GM12878 (cell line): ENCODE data around the gene SIRT7. TPM values are rescaled to one million over a fixed set of nuclear protein-coding genes. Genes with fewer than 3 reads are reported as not detected.

Experiments used
- ATAC-seq: fragments of 200-7000 bp; cut with Tn5 transposase; 3 replicates; pipeline ENCODE4 v1.9.1; 2020; ENCODE audit warnings: mild to moderate bottlenecking, moderate library complexity
- BruUV-seq: library from RNA; stranded (reverse); fragments of 400-500 nt; replicated peaks from 2 replicates; lab custom pipeline; 2021; lab: Mats Ljungman, UMichigan
- CTCF ChIA-PET: fragments of 300-600 bp; sonication (Branson Sonifier 250); formaldehyde crosslinking; extraction: SDS; loops from one replicate; lab custom pipeline; 2021; ENCODE audit warnings: inconsistent platforms; lab: Yijun Ruan, JAX
- POLR2A ChIA-PET: fragments of 350-600 bp; formaldehyde crosslinking; extraction: SDS; loops from one replicate; lab custom pipeline; 2021; ENCODE audit warnings: inconsistent platforms; lab: Charles Lee
- RAD21 ChIA-PET: fragments of 300-600 bp; sonication (Branson Sonifier 250); formaldehyde crosslinking; loops from one replicate; lab custom pipeline; 2023; ENCODE audit warnings: antibody characterized with exemption; ENCODE audit not compliant: unreplicated experiment; lab: Charles Lee
- SMC1A ChIA-PET: fragments of 300-600 bp; sonication (Branson Sonifier 250); formaldehyde crosslinking; loops from one replicate; lab custom pipeline; 2023; ENCODE audit not compliant: unreplicated experiment, uncharacterized antibody; lab: Charles Lee
- DNase-seq: peaks from one replicate; pipeline ENCODE4 v3.0.0-alpha.2; 2011; ENCODE audit warnings: low read depth, low spot score
- FAIRE-seq: peaks from 3 replicates; lab custom pipeline; 2011; peaks lifted over from hg19 to GRCh38; lab: Jason Lieb, UNC
- H2AFZ ChIP-seq: 2 replicates; pipeline ENCODE4 v1.6.0; 2011; ENCODE audit warnings: low read depth, low read length, control low read depth; ENCODE audit not compliant: control insufficient read depth
- H3K27ac ChIP-seq: 2 replicates; pipeline ENCODE4 v1.5.1; 2011; ENCODE audit warnings: control low read depth; ENCODE audit not compliant: control insufficient read depth, insufficient read depth
- H3K27me3 ChIP-seq, 2 experiments: replicated peaks in 1 of 2; 2 replicates each; pipeline versions ENCODE4 v1.6.0 to v1.6.1; 2011; ENCODE audit warnings: low read length in 1 of 2; ENCODE audit not compliant: control insufficient read depth in 2 of 2, insufficient read depth in 2 of 2
- H3K36me3 ChIP-seq, 2 experiments: 2 replicates each; pipeline ENCODE4 v1.5.1; 2011; ENCODE audit warnings: low read length in 1 of 2; ENCODE audit not compliant: control insufficient read depth in 2 of 2, insufficient read depth in 2 of 2
- H3K4me1 ChIP-seq: 2 replicates; pipeline ENCODE4 v1.6.1; 2011; ENCODE audit warnings: mild to moderate bottlenecking, low read length, moderate library complexity, mixed read lengths; ENCODE audit not compliant: control insufficient read depth, insufficient read depth
- H3K4me2 ChIP-seq: 2 replicates; pipeline ENCODE4 v1.6.0; 2011; ENCODE audit warnings: control low read depth; ENCODE audit not compliant: control insufficient read depth, insufficient read depth
- H3K4me3 ChIP-seq: fragments of 200-600 bp; sonication (generic); 2 replicates; pipeline ENCODE4 v1.5.1; 2016
- H3K79me2 ChIP-seq: 2 replicates; pipeline ENCODE4 v1.6.0; 2011; ENCODE audit warnings: low read length; ENCODE audit not compliant: control insufficient read depth, insufficient read depth
- H3K9ac ChIP-seq: 2 replicates; pipeline ENCODE4 v1.8.0; 2011; ENCODE audit warnings: low read length, control low read depth, mixed read lengths; ENCODE audit not compliant: control insufficient read depth, insufficient read depth
- H3K9me3 ChIP-seq: replicated peaks from 3 replicates; pipeline ENCODE4 v1.5.1; 2011; ENCODE audit warnings: mild to moderate bottlenecking, low read length; ENCODE audit not compliant: control insufficient read depth, insufficient read depth
- H4K20me1 ChIP-seq: 2 replicates; pipeline ENCODE4 v1.6.0; 2011; ENCODE audit not compliant: control insufficient read depth, insufficient read depth
- CBX3 ChIP-seq: fragments of 200-600 bp; sonication (generic); IDR thresholded peaks from 2 replicates; pipeline ENCODE4 v1.6.1; 2016; ENCODE audit warnings: low read depth, borderline replicate concordance
- CHD4 ChIP-seq: fragments of 200-600 bp; sonication (generic); IDR thresholded peaks from 2 replicates; pipeline ENCODE4 v1.6.1; 2016; ENCODE audit warnings: mild to moderate bottlenecking
- CREB1 ChIP-seq: IDR thresholded peaks from 2 replicates; pipeline ENCODE4 v1.6.1; 2012; ENCODE audit warnings: low read depth, mild to moderate bottlenecking, inconsistent platforms
- FOXM1 ChIP-seq: IDR thresholded peaks from 2 replicates; pipeline ENCODE4 v1.6.1; 2012; ENCODE audit warnings: low read depth, mild to moderate bottlenecking, inconsistent platforms, low read length, moderate library complexity
- GABPA ChIP-seq: IDR thresholded peaks from 2 replicates; pipeline ENCODE4 v1.6.1; 2014; ENCODE audit warnings: antibody characterized with exemption, low read depth, mild to moderate bottlenecking, inconsistent platforms
- HCFC1 ChIP-seq: fragments of 150-350 bp; IDR thresholded peaks from 2 replicates; pipeline ENCODE4 v1.6.1; 2014; ENCODE audit warnings: low read length
- KLF5 ChIP-seq: fragments of 450-650 bp; IDR thresholded peaks from 2 replicates; pipeline ENCODE4 v1.6.1; 2014; ENCODE audit warnings: mild to moderate bottlenecking; ENCODE audit not compliant: partially characterized antibody
- LARP7 ChIP-seq: fragments of 450-650 bp; IDR thresholded peaks from 2 replicates; pipeline ENCODE4 v1.6.1; 2017; ENCODE audit warnings: mild to moderate bottlenecking
- POLR2A ChIP-seq: IDR thresholded peaks from 2 replicates; pipeline ENCODE4 v1.6.1; 2011; ENCODE audit warnings: low read depth, mild to moderate bottlenecking, low read length
- POLR2AphosphoS2 ChIP-seq: IDR thresholded peaks from 2 replicates; pipeline ENCODE4 v1.6.1; 2011; ENCODE audit warnings: low read depth, mild to moderate bottlenecking, low read length, improper control_type of control experiment, moderate library complexity
- SPI1 ChIP-seq: IDR thresholded peaks from 2 replicates; pipeline ENCODE4 v1.6.1; 2011; ENCODE audit warnings: low read depth, mild to moderate bottlenecking, low read length, moderate library complexity, borderline replicate concordance; ENCODE audit not compliant: insufficient read depth
- SUPT20H ChIP-seq: IDR thresholded peaks from 2 replicates; pipeline ENCODE4 v1.6.1; 2011; ENCODE audit warnings: low read depth, mild to moderate bottlenecking, low read length, moderate library complexity, borderline replicate concordance; ENCODE audit not compliant: control insufficient read depth
- TBL1XR1 ChIP-seq: IDR thresholded peaks from 2 replicates; pipeline ENCODE4 v1.6.1; 2012; ENCODE audit warnings: low read depth, low read length, improper control_type of control experiment
- TCF7 ChIP-seq: IDR thresholded peaks from 2 replicates; pipeline ENCODE4 v1.6.1; 2014; ENCODE audit warnings: antibody characterized with exemption, borderline replicate concordance
- WGBS: methylation state at CpG from one replicate; pipeline ENCODE4 v1.1.6; 2016; ENCODE audit warnings: low lambda C conversion rate; ENCODE audit not compliant: insufficient replicate concordance, insufficient coverage; ENCODE audit errors: missing lambda C conversion rate; 5-methylcytosine and 5-hydroxymethylcytosine counted together
- in situ Hi-C: fragments of 300-500 bp; cut with MboI; formaldehyde crosslinking; loops from 9 replicates; pipeline ENCODE4 v1.14.3; 2018; ENCODE audit warnings: mixed read lengths
- intact Hi-C: fragments of 100-400 bp; cut with micrococcal nuclease; formaldehyde crosslinking; loops from one replicate; pipeline ENCODE4 v1.14.2; 2022; ENCODE audit not compliant: unreplicated experiment
- polyA plus RNA-seq, 11 experiments: library from polyadenylated mRNA; depleted of rRNA in 4 of 11; unstranded in 6 of 11; stranded (reverse) in 5 of 11; fragments of >200 nt; fragmentation: Nextera tagmentation in 4 of 11; fragmentation: Illumina TruSeq in 1 of 11; extraction: Ambion mirVana in 4 of 11; extraction: Trizol in 1 of 11; gene quantifications; 1 replicate in 1 of 11; 2 replicates in 10 of 11; pipeline versions ENCODE4 v1.2.1 to v1.2.3, GENCODE V29; 2011 to 2016; ENCODE audit warnings: inconsistent platforms in 2 of 11, missing spikeins in 2 of 11, low read depth in 1 of 11
- total RNA-seq, 4 experiments: library from RNA; depleted of rRNA in 3 of 4; stranded (reverse); fragments of >200 nt in 3 of 4; fragmentation: Illumina TruSeq in 1 of 4; extraction: Trizol in 1 of 4; gene quantifications; 2 replicates each; pipeline versions ENCODE4 v1.2.1 to v1.2.3, GENCODE V29; 2013 to 2021
- TF ChIP-seq, protein P1 (sequence below): fragments of 450-650 bp; formaldehyde crosslinking; IDR thresholded peaks from 2 replicates; pipeline ENCODE4 v1.5.0; 2022; ENCODE audit warnings: mild to moderate bottlenecking, missing genetic modification characterization

The SIRT7 gene
- total and polyA plus RNA-seq, 10 of the 15 experiments (the other 5 are each of a cell fraction or from before 2014, with no cell fraction given): 1.2 to 56.2 (median 22.7) TPM

GRCh38 chr17:81865358-81865732 is 52.6 kb downstream of the SIRT7 start:
- H3K27ac ChIP-seq: no peak overlapping the region
- DNase-seq (no peak), FAIRE-seq (no peak), ATAC-seq (no peak)
- H3K4me3 ChIP-seq: no peak overlapping the region
- intact Hi-C loops: no loop called here
- no peak overlapping the region for H3K9ac ChIP-seq
- 94% methylated on average over 8 of the region's 8 CpGs for WGBS
- no peak overlapping the region for H3K4me2 ChIP-seq
- in situ Hi-C loops: no loop called here
- no TSS peak for BruUV-seq
- H3K36me3 ChIP-seq: peaks cover 11 to 24% of the 10 kb centered on the region in 2 experiments; a peak in 3 of 4 replicates
- H3K27me3 ChIP-seq: no peaks in the 10 kb centered on the region
- peaks cover 13% of the 10 kb centered on the region for H3K4me1 ChIP-seq
- peaks cover 69% of the 10 kb centered on the region for H3K79me2 ChIP-seq
- CTCF ChIA-PET: interaction anchor here (1.0 kb wide), 2 partner anchors 9 to 52 kb away, joined by 3 read pairs; no protein-coding TSS in a partner anchor
- SMC1A ChIA-PET: interaction anchor here (0.6 kb wide), 1 partner anchor 156 kb away, joined by 3 read pairs; no protein-coding TSS in a partner anchor
- H2AFZ ChIP-seq: no peak overlapping the region
- no peak for TF ChIP-seq CREB1
- no peak for TF ChIP-seq TCF7
- TF ChIP-seq SPI1: no peak
- TF ChIP-seq TBL1XR1: no peak
- no peak for TF ChIP-seq POLR2AphosphoS2
- no peak for TF ChIP-seq CBX3
- no peak for TF ChIP-seq HCFC1
- no peak for TF ChIP-seq KLF5
- no peak for TF ChIP-seq SUPT20H
- no peak for TF ChIP-seq CHD4
- TF ChIP-seq, protein P1, sequence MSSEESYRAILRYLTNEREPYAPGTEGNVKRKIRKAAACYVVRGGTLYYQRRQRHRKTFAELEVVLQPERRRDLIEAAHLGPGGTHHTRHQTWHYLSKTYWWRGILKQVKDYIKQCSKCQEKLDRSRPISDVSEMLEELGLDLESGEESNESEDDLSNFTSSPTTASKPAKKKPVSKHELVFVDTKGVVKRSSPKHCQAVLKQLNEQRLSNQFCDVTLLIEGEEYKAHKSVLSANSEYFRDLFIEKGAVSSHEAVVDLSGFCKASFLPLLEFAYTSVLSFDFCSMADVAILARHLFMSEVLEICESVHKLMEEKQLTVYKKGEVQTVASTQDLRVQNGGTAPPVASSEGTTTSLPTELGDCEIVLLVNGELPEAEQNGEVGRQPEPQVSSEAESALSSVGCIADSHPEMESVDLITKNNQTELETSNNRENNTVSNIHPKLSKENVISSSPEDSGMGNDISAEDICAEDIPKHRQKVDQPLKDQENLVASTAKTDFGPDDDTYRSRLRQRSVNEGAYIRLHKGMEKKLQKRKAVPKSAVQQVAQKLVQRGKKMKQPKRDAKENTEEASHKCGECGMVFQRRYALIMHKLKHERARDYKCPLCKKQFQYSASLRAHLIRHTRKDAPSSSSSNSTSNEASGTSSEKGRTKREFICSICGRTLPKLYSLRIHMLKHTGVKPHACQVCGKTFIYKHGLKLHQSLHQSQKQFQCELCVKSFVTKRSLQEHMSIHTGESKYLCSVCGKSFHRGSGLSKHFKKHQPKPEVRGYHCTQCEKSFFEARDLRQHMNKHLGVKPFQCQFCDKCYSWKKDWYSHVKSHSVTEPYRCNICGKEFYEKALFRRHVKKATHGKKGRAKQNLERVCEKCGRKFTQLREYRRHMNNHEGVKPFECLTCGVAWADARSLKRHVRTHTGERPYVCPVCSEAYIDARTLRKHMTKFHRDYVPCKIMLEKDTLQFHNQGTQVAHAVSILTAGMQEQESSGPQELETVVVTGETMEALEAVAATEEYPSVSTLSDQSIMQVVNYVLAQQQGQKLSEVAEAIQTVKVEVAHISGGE (CRISPR knock-in tag): no peak
- no peak for TF ChIP-seq FOXM1
- no peak for TF ChIP-seq LARP7
- no peak for TF ChIP-seq GABPA
- TF ChIP-seq POLR2A: no peak; the same call in 1 of the 2 replicates
- POLR2A ChIA-PET: no interaction called here
- RAD21 ChIA-PET: no interaction called here
- H3K9me3 ChIP-seq: no peaks in the 10 kb centered on the region
- H4K20me1 ChIP-seq: 0 out of 2 replicates have a peak, but pooled peaks cover 3% of the 10 kb centered on the region
